DND-41 (cell line): ENCODE data around the gene FRMD3.

Source experiments
- CTCF ChIP-seq: IDR thresholded peaks from 2 replicates; pipeline ENCODE4 v1.5.1; 2012; ENCODE audit warnings: borderline replicate concordance, low read length, moderate library complexity, mild to moderate bottlenecking; ENCODE audit not compliant: poor library complexity, severe bottlenecking; ENCODE audit errors: extremely low read depth
- EZH2 ChIP-seq: IDR thresholded peaks from 3 replicates; pipeline ENCODE4 v1.6.1; 2012; ENCODE audit warnings: borderline replicate concordance, low read depth, mild to moderate bottlenecking, moderate library complexity, low read length, inconsistent platforms; ENCODE audit not compliant: severe bottlenecking

- TF ChIP-seq CTCF (no peak), EZH2 (no peak)
Observed at GRCh38 chr9:83491413-83491812, 46.8 kb downstream of the FRMD3 start.
